Astrocyte of the spinal cord (primary cell): ENCODE data around the gene CPLANE1.

Experiments
- DNase-seq: peaks from one replicate; pipeline ENCODE4 v3.0.0; 2011; ENCODE audit warnings: low read depth, low spot score
- H3K4me3 ChIP-seq: 2 replicates; pipeline ENCODE4 v1.5.1; 2011; ENCODE audit warnings: low read depth, mild to moderate bottlenecking, low read length, moderate library complexity
- CTCF ChIP-seq: IDR thresholded peaks from 2 replicates; pipeline ENCODE4 v1.5.1; 2012; ENCODE audit warnings: low read depth, mild to moderate bottlenecking, low read length, inconsistent platforms
- in situ Hi-C: cut with HindIII; loops from 2 replicates; pipeline ENCODE4 v1.10.0; 2017; ENCODE audit warnings: low sequenced_read_pairs

CPLANE1 gene

GRCh38 chr5:37208883-37209797 lies 40.0 kb downstream of the CPLANE1 start:
- H3K4me3 ChIP-seq, result peak overlapping the region; percentile 10
- no peak for TF ChIP-seq CTCF
- peak; percentile 24 for DNase-seq
- in situ Hi-C loops, result no loop called here

DNA sequence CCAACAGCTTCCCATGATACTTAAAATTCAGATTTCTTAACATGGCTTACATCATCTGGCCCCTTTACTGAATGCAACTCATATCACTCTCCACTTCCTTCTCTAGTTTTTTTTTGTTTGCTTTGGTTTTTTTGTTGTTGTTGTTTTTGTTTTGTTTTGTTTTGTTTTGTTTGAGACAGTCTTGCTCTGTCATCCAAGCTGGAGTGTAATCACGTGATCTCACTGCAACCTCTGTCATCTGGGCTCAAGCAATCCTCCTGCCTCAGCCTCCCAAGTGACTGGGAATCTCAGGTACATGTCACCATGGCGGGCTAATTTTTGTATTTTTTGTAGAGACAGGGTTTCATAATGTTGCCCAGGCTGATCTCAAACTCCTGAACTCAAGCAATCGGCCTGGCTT lies 41.4 kb downstream of the CPLANE1 start:
- TF ChIP-seq CTCF, result no peak
- in situ Hi-C loops, result no loop called here
- H3K4me3 ChIP-seq, result no peak overlapping the region
- no peak for DNase-seq

DNA sequence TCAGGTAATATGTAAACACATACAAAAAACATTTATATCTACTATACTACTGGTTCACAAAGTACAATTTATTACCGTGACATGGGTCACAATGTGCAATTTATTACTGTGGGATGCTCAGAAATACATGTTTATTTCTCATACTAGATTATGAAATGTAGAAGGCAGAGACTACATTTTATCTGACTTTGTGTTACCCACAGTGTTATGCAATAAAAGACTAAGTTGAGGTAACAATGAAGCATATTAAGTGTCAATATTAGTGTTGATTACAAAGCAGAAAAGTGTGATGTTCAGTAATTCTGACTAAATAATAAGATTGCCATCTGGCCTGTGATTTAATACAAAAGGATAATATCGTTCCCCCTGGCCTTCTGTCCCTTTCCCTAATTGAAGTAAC lies 42.4 kb downstream of the CPLANE1 start:
- H3K4me3 ChIP-seq, result no peak overlapping the region
- no peak for TF ChIP-seq CTCF
- no peak for DNase-seq
- in situ Hi-C loops, result no loop called here

- in situ Hi-C loops, result no loop called here
- no peak for TF ChIP-seq CTCF
- H3K4me3 ChIP-seq, result no peak overlapping the region
- DNase-seq, result no peak
Measured at GRCh38 chr5:37198842-37199241, 50.3 kb downstream of the CPLANE1 start.

DNA sequence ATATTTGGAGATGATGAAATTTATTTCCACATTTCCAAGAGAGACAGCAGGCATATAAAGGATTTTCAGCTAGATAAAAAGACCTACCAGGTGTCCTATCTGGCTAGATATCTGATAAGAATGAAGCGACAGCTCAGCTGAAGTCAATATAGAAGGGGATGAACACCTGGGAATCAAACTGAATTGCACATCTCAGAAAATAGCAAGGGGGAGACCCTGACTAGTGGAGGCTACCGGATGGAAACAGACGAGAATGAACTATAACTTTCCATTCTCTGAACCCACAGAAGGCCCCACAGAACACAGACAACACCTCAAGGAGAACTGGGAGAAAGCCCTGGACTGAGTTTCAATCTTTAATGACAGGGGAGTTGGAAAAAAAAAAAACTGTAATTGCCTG lies 51.1 kb downstream of the CPLANE1 start:
- DNase-seq, result peak; percentile 13
- in situ Hi-C loops, result no loop called here
- no peak overlapping the region for H3K4me3 ChIP-seq
- TF ChIP-seq CTCF, result no peak

DNA sequence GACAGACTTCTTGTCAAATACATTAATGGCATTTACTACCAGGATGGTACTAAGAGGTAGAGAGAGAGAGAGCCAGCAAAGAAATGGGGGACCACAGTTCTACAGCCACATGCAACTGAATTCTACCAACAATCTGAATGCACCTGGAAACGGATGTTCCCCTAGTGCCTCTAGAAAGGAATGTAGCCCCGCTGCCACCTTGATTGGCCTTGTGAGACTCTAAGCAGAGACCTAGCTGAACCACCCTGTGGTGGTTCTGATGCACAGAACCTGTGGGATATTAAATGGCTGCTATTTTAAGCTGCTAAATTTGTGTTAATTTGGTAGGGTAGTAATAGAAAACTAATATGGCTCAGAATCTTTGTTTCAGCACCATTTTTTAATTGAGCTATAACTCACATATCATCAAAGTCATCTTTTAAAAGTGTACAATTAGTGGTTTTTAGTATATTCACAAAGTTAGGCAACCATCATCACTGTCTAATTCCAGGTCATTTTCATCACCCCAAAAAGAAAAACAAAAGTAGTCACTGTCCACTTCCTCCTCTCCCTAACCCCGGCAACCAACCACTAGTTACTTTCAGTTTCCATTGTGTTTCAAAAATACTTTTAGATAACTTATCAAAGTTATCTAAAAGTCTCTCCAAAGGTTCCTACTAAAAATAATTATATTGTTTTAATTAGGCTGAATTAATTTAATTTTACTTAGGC lies 51.7 kb downstream of the CPLANE1 start:
- H3K4me3 ChIP-seq, result no peak overlapping the region

More for the DNA sequence above, 51.7 kb downstream of the CPLANE1 start:
- in situ Hi-C loops, result no loop called here
- DNase-seq, result peak; percentile 15
- no peak for TF ChIP-seq CTCF
